Peyer's patch (tissue), 4 donors: ENCODE measurements around the gene SMARCA1. TPM values are rescaled to one million over a fixed set of nuclear protein-coding genes. Genes with fewer than 3 reads are reported as not detected.

Experiments
- DNase-seq, 3 donors: peaks; one replicate each; pipeline ENCODE4 v3.0.0-alpha.2; 2017 to 2019
- H3K27ac ChIP-seq, 4 donors: fragments of 200-600 bp; sonication (generic); one replicate each; pipeline ENCODE4 v1.5.1; 2016 to 2019
- H3K27me3 ChIP-seq, 2 donors: fragments of 200-600 bp; sonication (generic); one replicate each; pipeline ENCODE4 v1.5.1; 2019
- H3K36me3 ChIP-seq, 3 donors: fragments of 200-600 bp; sonication (generic); one replicate each; pipeline ENCODE4 v1.5.1; 2016 to 2019
- H3K4me1 ChIP-seq, 4 donors: fragments of 200-600 bp; sonication (generic); one replicate each; pipeline ENCODE4 v1.5.1; 2016 to 2019
- H3K4me3 ChIP-seq, 4 donors: fragments of 200-600 bp; sonication (generic); 1 replicate in 3 of 4; 2 replicates in 1 of 4; pipeline ENCODE4 v1.5.1; 2016 to 2019; ENCODE audit warnings: mild to moderate bottlenecking in 1 of 4
- H3K9me3 ChIP-seq, 4 donors: fragments of 200-600 bp; sonication (generic); one replicate each; pipeline ENCODE4 v1.5.1; 2016 to 2019; ENCODE audit warnings: mild to moderate bottlenecking in 1 of 4
- POLR2A ChIP-seq, 2 donors: fragments of 450-650 bp; IDR thresholded peaks; one replicate each; pipeline ENCODE4 v1.5.1; 2017; ENCODE audit warnings: antibody characterized with exemption in 2 of 2, mild to moderate bottlenecking in 2 of 2, moderate library complexity in 2 of 2
- small RNA-seq, 2 donors: library from RNA; depleted of rRNA; stranded (forward); fragments of <200 nt; gene quantifications; one replicate each; pipeline ENCODE3, GENCODE V24; 2016
- total RNA-seq, 4 donors: library from RNA; depleted of rRNA; stranded (reverse); fragments of >200 nt; gene quantifications; one replicate each; pipeline ENCODE4 v1.1.0, GENCODE V29; 2016
- TF ChIP-seq, protein P1 (sequence below), 6 experiments: fragments of 450-650 bp in 4 of 6; fragments of 200-600 bp in 2 of 6; sonication (generic) in 1 of 6; IDR thresholded peaks; one replicate each; pipeline ENCODE4 v1.5.1; 2017 to 2019; ENCODE audit warnings: antibody characterized with exemption in 6 of 6, mild to moderate bottlenecking in 3 of 6, moderate library complexity in 1 of 6

The SMARCA1 gene
- total RNA-seq, 4 donors from 2014 or later: 3.9 to 17.3 (median 5.6) TPM

DNA sequence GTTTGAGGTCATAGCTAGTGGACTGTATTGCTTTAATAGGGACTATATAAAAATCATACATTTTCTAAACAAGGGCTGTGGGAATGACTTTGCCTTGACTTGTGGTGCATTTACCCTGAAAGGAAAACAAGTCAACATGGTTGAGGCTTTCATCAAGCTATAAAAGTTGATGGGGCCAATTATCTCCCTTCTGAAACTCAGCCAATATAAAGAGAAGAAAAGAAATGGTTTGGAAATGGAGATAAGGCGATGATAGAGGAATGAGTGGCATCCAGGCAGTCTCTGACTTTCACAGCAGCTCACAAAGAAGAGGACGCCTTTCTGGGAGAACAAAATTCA, 118.7 kb downstream of the SMARCA1 start:
- no peaks in the 10 kb centered on the region for H3K36me3 ChIP-seq
- H3K4me1 ChIP-seq: no peaks in the 10 kb centered on the region
- H3K4me3 ChIP-seq: no peak overlapping the region
- no peaks in the 10 kb centered on the region for H3K9me3 ChIP-seq
- TF ChIP-seq, protein P1, sequence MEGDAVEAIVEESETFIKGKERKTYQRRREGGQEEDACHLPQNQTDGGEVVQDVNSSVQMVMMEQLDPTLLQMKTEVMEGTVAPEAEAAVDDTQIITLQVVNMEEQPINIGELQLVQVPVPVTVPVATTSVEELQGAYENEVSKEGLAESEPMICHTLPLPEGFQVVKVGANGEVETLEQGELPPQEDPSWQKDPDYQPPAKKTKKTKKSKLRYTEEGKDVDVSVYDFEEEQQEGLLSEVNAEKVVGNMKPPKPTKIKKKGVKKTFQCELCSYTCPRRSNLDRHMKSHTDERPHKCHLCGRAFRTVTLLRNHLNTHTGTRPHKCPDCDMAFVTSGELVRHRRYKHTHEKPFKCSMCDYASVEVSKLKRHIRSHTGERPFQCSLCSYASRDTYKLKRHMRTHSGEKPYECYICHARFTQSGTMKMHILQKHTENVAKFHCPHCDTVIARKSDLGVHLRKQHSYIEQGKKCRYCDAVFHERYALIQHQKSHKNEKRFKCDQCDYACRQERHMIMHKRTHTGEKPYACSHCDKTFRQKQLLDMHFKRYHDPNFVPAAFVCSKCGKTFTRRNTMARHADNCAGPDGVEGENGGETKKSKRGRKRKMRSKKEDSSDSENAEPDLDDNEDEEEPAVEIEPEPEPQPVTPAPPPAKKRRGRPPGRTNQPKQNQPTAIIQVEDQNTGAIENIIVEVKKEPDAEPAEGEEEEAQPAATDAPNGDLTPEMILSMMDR (IDR thresholded peaks at IDR 0.05): no peak
- TF ChIP-seq POLR2A (IDR thresholded peaks at IDR 0.05): no peak
- no peaks in the 10 kb centered on the region for H3K27me3 ChIP-seq
- no peak for DNase-seq
- no peak overlapping the region for H3K27ac ChIP-seq

DNA sequence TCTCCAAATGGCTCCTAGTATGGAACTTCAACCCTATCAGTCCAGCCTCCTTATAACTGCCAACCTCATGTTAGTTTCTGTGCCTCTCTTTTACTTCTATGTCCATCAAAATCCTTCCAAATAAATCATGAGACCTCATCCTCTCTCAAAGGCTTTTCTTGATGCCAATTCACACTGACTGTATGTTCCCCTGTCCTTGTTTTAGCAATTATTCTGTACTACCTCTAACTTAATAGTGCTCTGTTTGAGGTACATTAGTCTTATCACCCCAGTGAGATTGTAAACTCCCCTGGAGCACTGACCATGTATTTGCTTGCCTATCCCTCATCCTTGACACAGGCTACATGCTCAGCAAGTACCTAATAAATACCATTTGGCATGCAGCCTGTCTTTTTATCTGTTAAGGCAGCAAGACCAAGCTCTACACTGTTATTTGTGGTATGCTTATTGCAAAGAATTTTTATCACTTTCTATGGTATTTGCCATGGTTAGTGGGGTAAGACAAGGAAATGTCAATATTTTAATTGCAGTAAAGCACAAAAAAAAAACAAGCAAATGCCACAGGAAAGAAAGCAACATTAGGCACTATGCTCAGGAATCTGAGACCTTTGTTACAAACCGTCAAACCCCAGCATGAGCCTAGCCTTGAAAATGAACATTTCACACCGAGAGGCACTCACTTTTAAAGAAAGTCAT, 119.2 kb downstream of the SMARCA1 start:
- Histone ChIP-seq H3K27ac (no peak overlapping the region), H3K4me1 (no peaks in the 10 kb centered on the region), H3K4me3 (no peak overlapping the region), H3K36me3 (no peaks in the 10 kb centered on the region), H3K27me3 (no peaks in the 10 kb centered on the region), H3K9me3 (no peaks in the 10 kb centered on the region)
- no peak for DNase-seq
- TF ChIP-seq, protein P1 (IDR thresholded peaks at IDR 0.05): no peak
- no peak for TF ChIP-seq POLR2A (IDR thresholded peaks at IDR 0.05)

Small RNA genes within 50 kb of the gene (small RNA-seq; reads per million reads assigned to genes)
- 0 reads per million in 2 donors for gene RF01169
- gene RNA5SP513: 3.6 to 4.2 reads per million in 2 donors
- 0 reads per million in 2 donors for gene RPS26P56

Other genes with a start within 250 kb of the SMARCA1 start
- 10 to 100 TPM; 19.4 to 33.2 (median 24.5) TPM for gene OCRL, start 16.8 kb upstream of the SMARCA1 start, total RNA-seq
- under 1 TPM in 2 of 4 donors, not detected in 2; 0.27 to 0.35 TPM for gene APLN, start 131.5 kb upstream of the SMARCA1 start, total RNA-seq
- gene XPNPEP2, start 215.5 kb upstream of the SMARCA1 start, total RNA-seq: 100 to 1,000 TPM in 3 of 4 donors, 1 to 10 TPM in 1; 5.8 to 875 (median 803) TPM